Esophagus squamous epithelium (tissue), 4 donors: ENCODE results near the gene ZCCHC7.

Experiments used
- CTCF ChIP-seq, 6 experiments: fragments of 450-650 bp in 4 of 6; fragments of 200-600 bp in 2 of 6; sonication (generic) in 2 of 6; IDR thresholded peaks; one replicate each; pipeline ENCODE4 v1.5.1; 2016 to 2019; ENCODE audit warnings: antibody characterized with exemption in 6 of 6, mild to moderate bottlenecking in 4 of 6, moderate library complexity in 4 of 6
- POLR2A ChIP-seq, 4 donors: fragments of 450-650 bp; IDR thresholded peaks; one replicate each; pipeline ENCODE4 v1.6.1; 2017; ENCODE audit warnings: antibody characterized with exemption in 4 of 4, mild to moderate bottlenecking in 4 of 4, moderate library complexity in 3 of 4

GRCh38 chr9:37191403-37192089 lies 71.2 kb downstream of the ZCCHC7 start:
- no peak for TF ChIP-seq CTCF (IDR thresholded peaks at IDR 0.05)
- TF ChIP-seq POLR2A (IDR thresholded peaks at IDR 0.05) = no peak
